GM23338 (cell line): ENCODE results near the gene ZFP92. TPM values are rescaled to one million over a fixed set of nuclear protein-coding genes. Genes with fewer than 3 reads are reported as not detected.

Experiments used
- ATAC-seq: fragments of 200-7000 bp; cut with Tn5 transposase; 3 replicates; pipeline ENCODE4 v1.9.1; 2020
- DNase-seq: peaks from one replicate; pipeline ENCODE4 v3.0.0-alpha.2; 2015; ENCODE audit warnings: low spot score
- H2AFZ ChIP-seq: fragments of 200-600 bp; sonication (generic); 2 replicates; pipeline ENCODE4 v1.8.0; 2016; ENCODE audit warnings: antibody characterized with exemption, mild to moderate bottlenecking, moderate library complexity
- H3F3A ChIP-seq: fragments of 200-600 bp; sonication (generic); replicated peaks from 2 replicates; pipeline ENCODE4 v1.8.0; 2017; ENCODE audit warnings: antibody characterized with exemption, mixed run types, low read depth
- H3K27ac ChIP-seq: fragments of 200-600 bp; sonication (generic); 2 replicates; pipeline ENCODE4 v1.6.1; 2016; ENCODE audit warnings: low read depth
- H3K27me3 ChIP-seq: fragments of 200-600 bp; sonication (generic); 2 replicates; pipeline ENCODE4 v1.8.0; 2016; ENCODE audit warnings: mild to moderate bottlenecking, mixed run types, moderate library complexity; ENCODE audit not compliant: insufficient read depth
- H3K36me3 ChIP-seq: fragments of 200-600 bp; sonication (generic); 2 replicates; pipeline ENCODE4 v1.8.0; 2016; ENCODE audit warnings: mild to moderate bottlenecking; ENCODE audit not compliant: insufficient read depth
- H3K4me1 ChIP-seq: fragments of 200-600 bp; sonication (generic); 2 replicates; pipeline ENCODE4 v1.8.0; 2016; ENCODE audit warnings: mild to moderate bottlenecking, moderate library complexity; ENCODE audit not compliant: insufficient read depth
- H3K4me2 ChIP-seq: fragments of 200-600 bp; sonication (generic); 2 replicates; pipeline ENCODE4 v1.7.1; 2017; ENCODE audit warnings: mixed run types
- H3K4me3 ChIP-seq: fragments of 200-600 bp; sonication (generic); 2 replicates; pipeline ENCODE4 v1.6.1; 2016; ENCODE audit warnings: mixed run types
- H3K79me2 ChIP-seq: fragments of 200-600 bp; sonication (generic); replicated peaks from 2 replicates; pipeline ENCODE4 v1.8.0; 2017; ENCODE audit warnings: mild to moderate bottlenecking; ENCODE audit not compliant: insufficient read depth
- H3K9me2 ChIP-seq: fragments of 200-600 bp; sonication (generic); 2 replicates; pipeline ENCODE4 v1.8.0; 2017; ENCODE audit not compliant: insufficient read depth
- H4K20me1 ChIP-seq: fragments of 200-600 bp; sonication (generic); replicated peaks from 2 replicates; pipeline ENCODE4 v1.8.0; 2017; ENCODE audit warnings: mild to moderate bottlenecking; ENCODE audit not compliant: insufficient read depth
- H3K27ac Mint-ChIP-seq: 2 replicates; pipeline ENCODE4 v1.8.0; 2020; ENCODE audit warnings: inconsistent platforms, mild to moderate bottlenecking, moderate library complexity, mixed read lengths
- H3K27me3 Mint-ChIP-seq: 3 replicates; pipeline ENCODE4 v1.8.0; 2022; ENCODE audit warnings: low read depth, mild to moderate bottlenecking, moderate library complexity, mixed read lengths, inconsistent platforms; ENCODE audit not compliant: insufficient read depth, poor library complexity
- H3K36me3 Mint-ChIP-seq: 3 replicates; pipeline ENCODE4 v1.8.0; 2021; ENCODE audit warnings: low read depth, mild to moderate bottlenecking, inconsistent platforms, moderate library complexity, mixed read lengths
- H3K4me1 Mint-ChIP-seq: 3 replicates; pipeline ENCODE4 v1.8.0; 2020; ENCODE audit warnings: mild to moderate bottlenecking, inconsistent platforms, mixed read lengths
- H3K4me3 Mint-ChIP-seq: 3 replicates; pipeline ENCODE4 v1.8.0; 2021; ENCODE audit warnings: moderate library complexity, mild to moderate bottlenecking, inconsistent platforms, mixed read lengths
- H3K9me3 Mint-ChIP-seq: 3 replicates; pipeline ENCODE4 v1.8.0; 2020; ENCODE audit warnings: moderate library complexity, mild to moderate bottlenecking, inconsistent platforms, mixed read lengths
- ETS1 ChIP-seq: IDR thresholded peaks from 2 replicates; pipeline ENCODE4 v1.6.1; 2016; ENCODE audit warnings: antibody characterized with exemption
- EZH2 ChIP-seq: fragments of 200-600 bp; sonication (generic); IDR thresholded peaks from one replicate; pipeline ENCODE4 v1.8.0; 2017; ENCODE audit warnings: antibody characterized with exemption, mild to moderate bottlenecking, low read depth; ENCODE audit not compliant: unreplicated experiment
- JUNB ChIP-seq: IDR thresholded peaks from one replicate; pipeline ENCODE4 v1.6.1; 2016; ENCODE audit warnings: antibody characterized with exemption; ENCODE audit not compliant: unreplicated experiment
- NANOG ChIP-seq: IDR thresholded peaks from 2 replicates; pipeline ENCODE4 v1.6.1; 2016; ENCODE audit warnings: antibody characterized with exemption, borderline replicate concordance
- POLR2AphosphoS5 ChIP-seq: IDR thresholded peaks from 2 replicates; pipeline ENCODE4 v1.6.1; 2016; ENCODE audit warnings: antibody characterized with exemption, low read depth
- REST ChIP-seq: IDR thresholded peaks from one replicate; pipeline ENCODE4 v1.6.1; 2018; ENCODE audit warnings: antibody characterized with exemption; ENCODE audit not compliant: unreplicated experiment
- STAT1 ChIP-seq: IDR thresholded peaks from one replicate; pipeline ENCODE4 v1.6.1; 2016; ENCODE audit warnings: antibody characterized with exemption; ENCODE audit not compliant: unreplicated experiment
- polyA plus RNA-seq: library from polyadenylated mRNA; unstranded; fragments of >200 nt; fragmentation: Nextera tagmentation; extraction: Ambion mirVana; gene quantifications from 2 replicates; pipeline ENCODE4 v1.2.1, GENCODE V29; 2016
- total RNA-seq: library from RNA; depleted of rRNA; stranded (reverse); fragments of >200 nt; shearing (Covaris generic); gene quantifications from 2 replicates; pipeline ENCODE4 v1.2.3, GENCODE V29; 2014
- TF ChIP-seq, protein P1 (sequence below): fragments of 250-450 bp; sonication (Bioruptor Pico); IDR thresholded peaks from 2 replicates; pipeline ENCODE4 v1.5.0; 2020; ENCODE audit warnings: mild to moderate bottlenecking, moderate library complexity

Gene ZFP92
- total and polyA plus RNA-seq, 2 experiments from 2014 or later = 0.05 to 0.52 TPM

- no peaks in the 10 kb centered on the region for H4K20me1 ChIP-seq
- H3K27me3 Mint-ChIP-seq = no peaks in the 10 kb centered on the region
- no peak overlapping the region for H3K4me3 Mint-ChIP-seq
- H3K4me3 ChIP-seq = no peak overlapping the region
- H3K27ac ChIP-seq = no peak overlapping the region
- no peaks in the 10 kb centered on the region for H3K36me3 ChIP-seq
- no peak overlapping the region for H3K27ac Mint-ChIP-seq
- H2AFZ ChIP-seq = no peak overlapping the region
- peaks cover 8% of the 10 kb centered on the region; the same call in 2 of the 3 replicates for H3K9me3 Mint-ChIP-seq
- H3K4me2 ChIP-seq = no peak overlapping the region
- no peaks in the 10 kb centered on the region for H3F3A ChIP-seq
- H3K4me1 ChIP-seq = no peaks in the 10 kb centered on the region
- no peaks in the 10 kb centered on the region for H3K4me1 Mint-ChIP-seq
- no peaks in the 10 kb centered on the region for H3K79me2 ChIP-seq
- TF ChIP-seq POLR2AphosphoS5 (no peak), EZH2 (no peak), NANOG (no peak), REST (no peak), ETS1 (no peak), JUNB (no peak), STAT1 (no peak)
- TF ChIP-seq, protein P1, sequence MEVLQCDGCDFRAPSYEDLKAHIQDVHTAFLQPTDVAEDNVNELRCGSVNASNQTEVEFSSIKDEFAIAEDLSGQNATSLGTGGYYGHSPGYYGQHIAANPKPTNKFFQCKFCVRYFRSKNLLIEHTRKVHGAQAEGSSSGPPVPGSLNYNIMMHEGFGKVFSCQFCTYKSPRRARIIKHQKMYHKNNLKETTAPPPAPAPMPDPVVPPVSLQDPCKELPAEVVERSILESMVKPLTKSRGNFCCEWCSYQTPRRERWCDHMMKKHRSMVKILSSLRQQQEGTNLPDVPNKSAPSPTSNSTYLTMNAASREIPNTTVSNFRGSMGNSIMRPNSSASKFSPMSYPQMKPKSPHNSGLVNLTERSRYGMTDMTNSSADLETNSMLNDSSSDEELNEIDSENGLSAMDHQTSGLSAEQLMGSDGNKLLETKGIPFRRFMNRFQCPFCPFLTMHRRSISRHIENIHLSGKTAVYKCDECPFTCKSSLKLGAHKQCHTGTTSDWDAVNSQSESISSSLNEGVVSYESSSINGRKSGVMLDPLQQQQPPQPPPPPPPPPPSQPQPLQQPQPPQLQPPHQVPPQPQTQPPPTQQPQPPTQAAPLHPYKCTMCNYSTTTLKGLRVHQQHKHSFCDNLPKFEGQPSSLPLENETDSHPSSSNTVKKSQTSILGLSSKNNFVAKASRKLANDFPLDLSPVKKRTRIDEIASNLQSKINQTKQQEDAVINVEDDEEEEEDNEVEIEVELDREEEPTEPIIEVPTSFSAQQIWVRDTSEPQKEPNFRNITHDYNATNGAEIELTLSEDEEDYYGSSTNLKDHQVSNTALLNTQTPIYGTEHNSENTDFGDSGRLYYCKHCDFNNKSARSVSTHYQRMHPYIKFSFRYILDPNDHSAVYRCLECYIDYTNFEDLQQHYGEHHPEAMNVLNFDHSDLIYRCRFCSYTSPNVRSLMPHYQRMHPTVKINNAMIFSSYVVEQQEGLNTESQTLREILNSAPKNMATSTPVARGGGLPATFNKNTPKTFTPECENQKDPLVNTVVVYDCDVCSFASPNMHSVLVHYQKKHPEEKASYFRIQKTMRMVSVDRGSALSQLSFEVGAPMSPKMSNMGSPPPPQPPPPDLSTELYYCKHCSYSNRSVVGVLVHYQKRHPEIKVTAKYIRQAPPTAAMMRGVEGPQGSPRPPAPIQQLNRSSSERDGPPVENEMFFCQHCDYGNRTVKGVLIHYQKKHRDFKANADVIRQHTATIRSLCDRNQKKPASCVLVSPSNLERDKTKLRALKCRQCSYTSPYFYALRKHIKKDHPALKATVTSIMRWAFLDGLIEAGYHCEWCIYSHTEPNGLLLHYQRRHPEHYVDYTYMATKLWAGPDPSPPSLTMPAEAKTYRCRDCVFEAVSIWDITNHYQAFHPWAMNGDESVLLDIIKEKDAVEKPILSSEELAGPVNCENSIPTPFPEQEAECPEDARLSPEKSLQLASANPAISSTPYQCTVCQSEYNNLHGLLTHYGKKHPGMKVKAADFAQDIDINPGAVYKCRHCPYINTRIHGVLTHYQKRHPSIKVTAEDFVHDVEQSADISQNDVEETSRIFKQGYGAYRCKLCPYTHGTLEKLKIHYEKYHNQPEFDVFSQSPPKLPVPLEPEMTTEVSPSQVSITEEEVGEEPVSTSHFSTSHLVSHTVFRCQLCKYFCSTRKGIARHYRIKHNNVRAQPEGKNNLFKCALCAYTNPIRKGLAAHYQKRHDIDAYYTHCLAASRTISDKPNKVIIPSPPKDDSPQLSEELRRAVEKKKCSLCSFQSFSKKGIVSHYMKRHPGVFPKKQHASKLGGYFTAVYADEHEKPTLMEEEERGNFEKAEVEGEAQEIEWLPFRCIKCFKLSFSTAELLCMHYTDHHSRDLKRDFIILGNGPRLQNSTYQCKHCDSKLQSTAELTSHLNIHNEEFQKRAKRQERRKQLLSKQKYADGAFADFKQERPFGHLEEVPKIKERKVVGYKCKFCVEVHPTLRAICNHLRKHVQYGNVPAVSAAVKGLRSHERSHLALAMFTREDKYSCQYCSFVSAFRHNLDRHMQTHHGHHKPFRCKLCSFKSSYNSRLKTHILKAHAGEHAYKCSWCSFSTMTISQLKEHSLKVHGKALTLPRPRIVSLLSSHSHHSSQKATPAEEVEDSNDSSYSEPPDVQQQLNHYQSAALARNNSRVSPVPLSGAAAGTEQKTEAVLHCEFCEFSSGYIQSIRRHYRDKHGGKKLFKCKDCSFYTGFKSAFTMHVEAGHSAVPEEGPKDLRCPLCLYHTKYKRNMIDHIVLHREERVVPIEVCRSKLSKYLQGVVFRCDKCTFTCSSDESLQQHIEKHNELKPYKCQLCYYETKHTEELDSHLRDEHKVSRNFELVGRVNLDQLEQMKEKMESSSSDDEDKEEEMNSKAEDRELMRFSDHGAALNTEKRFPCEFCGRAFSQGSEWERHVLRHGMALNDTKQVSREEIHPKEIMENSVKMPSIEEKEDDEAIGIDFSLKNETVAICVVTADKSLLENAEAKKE (CRISPR knock-in tag) = no peak
- H3K27me3 ChIP-seq = no peaks in the 10 kb centered on the region
- H3K9me2 ChIP-seq = no peaks in the 10 kb centered on the region
- DNase-seq = no peak
- no peak for ATAC-seq
- H3K36me3 Mint-ChIP-seq = no peaks in the 10 kb centered on the region
These were observed 19.5 kb downstream of the ZFP92 start for GRCh38 chrX:153430796-153431195.
